GM21786 (cell line): ENCODE measurements around the gene OR5T1.

Experiments
- ATAC-seq: cut with Tn5 transposase; IDR thresholded peaks from one replicate; pipeline ENCODE4 v1.9.1; 2021; ENCODE audit not compliant: unreplicated experiment

The OR5T1 gene

DNA sequence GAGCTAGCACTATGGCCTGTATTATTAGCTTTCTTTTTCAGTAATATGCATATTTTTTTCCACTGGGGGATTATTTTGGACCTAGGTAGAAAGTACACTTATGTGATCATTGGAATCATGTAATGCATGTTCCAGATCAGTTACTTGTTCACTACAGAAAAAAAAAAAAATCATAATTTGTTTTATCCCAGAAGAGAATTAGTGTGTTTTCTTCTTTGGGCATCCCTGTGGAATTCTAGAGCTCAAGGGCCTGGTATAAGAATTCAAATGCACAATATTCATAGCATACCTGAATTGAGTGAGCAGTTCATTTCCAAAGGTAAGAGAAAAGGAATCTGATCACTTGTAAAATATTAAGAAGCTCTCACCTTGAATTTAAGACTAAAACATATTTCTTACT lies at the start of gene OR5T1:
Gene OR5T1, plus strand, starts transcription at position 301 of the 400 bp plus-strand sequence. CDS start 1,485 bp downstream, outside the sequence.
- ATAC-seq, result no peak

GRCh38 chr11:56234155-56234554 lies 39.8 kb upstream of the OR5T1 start, which contains the start of gene OR5T2:
OR5T2 (minus strand) TSS chr11:56234255; CDS start chr11:56233062, 1,193 bp downstream.
- no peak for ATAC-seq

DNA sequence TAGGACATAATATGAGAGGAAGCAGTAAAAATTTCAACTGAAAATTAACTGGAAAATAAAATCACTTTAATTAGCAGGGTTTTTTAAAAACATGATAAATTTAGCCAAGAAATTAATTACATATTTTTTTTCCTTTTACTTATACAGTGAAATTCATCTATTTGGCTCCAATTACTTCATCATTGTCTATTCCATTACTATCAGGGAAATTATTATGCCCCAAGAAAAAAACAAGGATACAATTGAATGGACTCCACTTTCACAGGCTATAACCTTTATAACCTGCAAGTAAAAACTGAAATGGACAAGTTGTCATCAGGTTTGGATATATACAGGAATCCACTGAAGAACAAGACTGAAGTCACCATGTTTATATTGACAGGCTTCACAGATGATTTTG lies 22.0 kb upstream of the OR5T1 start, which contains the start of gene OR5T3:
Gene OR5T3, plus strand, starts transcription at position 301 of the 400 bp plus-strand sequence. Its CDS starts 0 bp downstream, at position 301.
- ATAC-seq, result no peak

DNA sequence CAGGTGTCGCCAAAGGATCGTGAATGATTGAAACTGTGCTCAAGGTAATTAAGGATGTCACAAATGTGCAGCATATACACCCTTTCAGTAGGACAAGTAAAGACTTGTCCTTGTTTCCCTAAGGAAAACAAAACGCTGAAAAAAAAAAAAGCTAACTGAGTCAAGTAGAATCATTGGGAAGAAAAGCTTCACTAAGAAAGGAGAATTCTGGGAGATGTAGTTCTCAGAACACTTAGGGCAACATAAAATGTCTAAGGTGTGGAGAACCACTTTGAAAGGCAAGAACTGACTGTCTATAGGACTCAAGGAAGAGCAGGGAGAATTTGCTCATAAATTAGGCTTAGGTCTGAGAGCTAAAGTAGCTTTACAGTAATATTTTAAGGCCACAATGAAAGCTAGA lies 2.9 kb upstream of the OR5T1 start:
- no peak for ATAC-seq

- no peak for ATAC-seq
These were observed 18.2 kb downstream of the OR5T1 start, which contains the start of gene OR8H1 for GRCh38 chr11:56292154-56292553. OR8H1 (minus strand) TSS chr11:56292254; CDS start chr11:56291062, 1,192 bp downstream.

DNA sequence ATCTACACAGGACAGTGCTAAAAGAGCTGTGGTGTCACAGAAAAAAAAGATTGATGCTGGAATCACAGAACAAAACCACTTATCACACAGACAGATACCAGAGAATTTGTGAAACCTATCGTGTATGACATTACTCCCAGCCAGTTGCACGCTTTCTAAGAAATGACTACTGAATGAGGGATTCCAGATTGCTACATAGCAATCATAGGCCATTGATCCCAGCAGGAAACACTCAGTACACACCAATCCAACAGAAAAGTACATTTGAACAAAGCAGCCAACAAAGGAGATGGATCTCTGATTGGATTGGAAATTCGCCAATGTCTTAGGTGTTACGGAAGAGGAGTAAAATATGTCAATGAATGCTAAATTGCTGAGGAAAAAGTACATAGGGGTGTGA lies 22.9 kb downstream of the OR5T1 start:
- no peak for ATAC-seq

DNA sequence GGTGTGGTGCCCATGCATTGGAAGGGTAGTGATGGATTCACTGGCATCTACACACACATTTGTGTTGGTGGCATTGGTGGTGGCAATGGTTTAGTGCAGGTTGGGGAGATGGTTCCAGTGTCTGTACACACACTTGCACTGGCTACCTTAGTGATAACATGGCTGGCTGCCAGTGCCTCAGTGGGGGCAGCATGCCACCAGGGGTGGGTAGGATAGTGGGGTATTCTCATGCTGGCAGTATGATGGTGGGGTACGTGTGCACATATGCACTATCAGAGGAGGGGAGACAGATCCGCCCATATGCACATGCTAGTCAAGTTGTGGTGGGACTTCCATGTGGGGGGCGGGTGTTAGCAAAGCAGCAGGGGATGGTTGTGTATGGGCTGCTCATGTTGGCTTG lies 33.9 kb downstream of the OR5T1 start:
- ATAC-seq, result no peak

DNA sequence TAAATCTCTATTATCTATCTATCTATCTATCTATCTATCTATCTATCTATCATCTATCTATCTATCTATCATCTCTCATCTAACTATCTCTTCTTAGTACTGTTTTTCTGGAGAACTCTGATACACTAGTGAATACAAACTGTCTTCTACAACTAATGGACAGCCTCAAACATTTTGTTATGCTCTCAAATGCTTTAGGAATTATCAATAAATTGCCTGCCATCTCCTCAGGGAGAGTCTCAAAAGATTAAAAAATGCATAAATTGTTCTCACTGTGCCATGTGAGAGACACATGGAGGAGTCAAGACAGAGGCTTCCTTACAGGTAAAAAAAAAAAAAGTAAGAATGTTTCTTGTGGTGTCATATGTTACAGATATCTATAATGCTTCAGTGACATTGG lies 40.9 kb downstream of the OR5T1 start, which contains the start of gene OR8K3:
Gene OR8K3, plus strand, starts transcription at position 301 of the 400 bp plus-strand sequence. CDS start 3,163 bp downstream, outside the sequence.
- ATAC-seq, result no peak
